HG03521 (cell line): ENCODE measurements around the gene GPC6.

Source experiments
- ATAC-seq: cut with Tn5 transposase; IDR thresholded peaks from one replicate; pipeline ENCODE4 v1.9.1; 2021; ENCODE audit warnings: mild to moderate bottlenecking, moderate library complexity; ENCODE audit not compliant: unreplicated experiment

GPC6 gene

DNA sequence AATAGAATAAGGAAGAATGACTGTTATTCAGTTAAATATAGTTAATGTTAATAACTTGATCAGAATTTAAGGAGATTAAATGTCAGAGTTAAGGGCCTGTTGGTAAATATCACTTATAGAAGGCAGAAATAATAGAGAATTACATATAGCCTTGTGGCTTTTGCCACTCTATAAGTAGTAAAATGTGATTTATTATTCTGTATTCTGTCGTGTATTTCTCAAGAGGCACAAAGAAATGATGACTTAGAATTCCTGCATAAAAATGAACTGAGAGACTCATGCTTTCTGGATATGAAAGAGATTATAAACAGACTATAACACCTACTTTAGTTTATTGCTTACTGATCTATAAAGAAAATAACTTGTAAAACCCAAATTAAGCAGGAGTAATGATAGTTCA lies 40.1 kb downstream of the GPC6 start:
- ATAC-seq: no peak

DNA sequence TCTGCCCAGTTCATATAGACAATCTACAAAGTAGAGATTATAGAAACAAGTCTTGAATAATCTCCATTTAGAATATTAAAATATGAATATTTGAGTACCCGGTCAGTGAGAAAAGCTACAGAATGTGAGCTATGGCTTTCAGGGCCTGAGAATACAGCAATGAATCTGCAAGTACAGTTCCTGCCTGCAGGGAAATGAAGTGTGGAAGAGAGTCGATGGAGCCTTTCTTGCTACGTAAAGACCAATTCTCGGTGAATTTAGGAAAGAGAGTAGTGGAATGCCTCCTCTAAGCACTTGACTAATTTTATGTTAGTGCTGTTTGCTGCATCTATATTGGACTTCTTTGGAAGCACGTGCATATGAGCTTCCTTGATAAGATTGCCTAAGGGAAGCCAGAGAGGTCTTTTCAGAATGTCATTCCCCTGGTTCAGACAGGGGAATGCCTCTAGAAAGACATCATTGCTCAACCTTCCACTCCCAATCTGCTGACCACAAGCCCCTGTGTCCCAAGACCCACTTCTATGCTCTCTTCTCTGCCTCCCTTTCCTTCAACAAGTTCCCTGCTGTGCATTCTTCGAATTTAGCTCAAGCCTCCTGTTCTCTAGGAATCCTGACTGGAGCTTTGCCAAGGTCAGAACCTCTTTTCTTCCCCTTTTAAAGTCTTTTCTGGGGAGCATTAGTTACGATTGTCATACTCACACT lies 41.9 kb downstream of the GPC6 start:
- no peak for ATAC-seq

DNA sequence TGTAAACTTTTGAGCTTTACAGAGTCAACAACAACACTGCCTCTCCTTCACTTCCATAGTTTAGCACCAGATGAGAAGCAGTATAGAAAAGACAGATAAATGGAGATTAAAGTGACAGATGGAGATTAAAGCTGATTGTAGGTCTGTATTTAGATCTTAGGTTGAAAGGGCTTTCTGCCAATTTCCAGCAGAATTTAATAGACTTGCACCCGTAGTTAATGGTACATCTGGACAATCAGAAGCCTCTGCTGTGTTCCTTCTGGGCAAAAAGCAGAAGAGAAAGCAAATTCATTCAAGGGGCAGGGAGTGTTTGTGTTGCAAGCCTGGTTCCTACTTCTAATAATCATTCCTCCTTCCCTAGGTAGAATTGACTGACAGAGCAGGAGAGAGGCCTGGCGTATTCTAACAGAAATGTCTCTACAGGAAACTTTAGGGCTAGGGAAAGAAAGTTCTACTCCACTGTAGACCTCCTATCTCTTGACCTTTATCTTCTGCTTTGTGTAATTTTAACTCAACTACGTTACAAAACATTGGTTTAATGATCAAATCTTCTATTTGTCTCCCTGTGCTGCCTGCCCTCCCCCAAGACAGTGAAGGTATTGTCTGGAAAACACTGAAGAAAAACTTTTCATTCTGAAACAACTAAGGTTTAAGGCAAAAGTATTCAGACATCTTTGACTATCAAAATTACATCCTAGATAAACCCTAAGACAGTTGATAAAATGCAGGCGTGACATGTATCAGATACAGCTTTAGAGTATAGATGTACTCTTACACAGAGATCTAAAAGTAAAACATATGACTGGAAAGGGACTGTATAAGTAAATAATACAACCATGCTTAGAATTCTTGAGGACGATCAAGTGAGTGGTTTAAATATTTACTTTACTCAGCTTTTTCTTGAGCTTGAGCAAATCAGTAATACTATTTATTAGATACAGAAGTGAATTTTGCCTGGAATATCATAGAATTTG lies 44.4 kb downstream of the GPC6 start:
- no peak for ATAC-seq

DNA sequence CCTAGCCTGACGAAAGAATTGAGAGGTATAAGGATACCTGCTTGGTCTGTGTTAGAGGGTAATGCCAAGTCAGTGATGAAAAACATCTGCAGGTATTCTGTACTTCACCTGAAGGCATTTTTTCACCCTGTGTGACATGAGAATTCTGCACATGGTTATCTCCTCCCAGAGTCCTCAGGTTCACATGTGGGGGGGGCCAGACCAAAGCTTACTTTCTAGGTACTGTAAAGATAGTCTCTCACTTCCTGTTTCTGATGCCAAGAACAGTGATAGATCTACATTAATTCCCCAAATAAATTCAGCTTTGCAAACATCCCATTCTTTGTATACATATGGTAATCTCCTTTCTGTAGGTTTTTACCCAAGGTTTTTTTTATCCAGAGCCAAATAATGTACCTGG lies 53.4 kb downstream of the GPC6 start:
- ATAC-seq: no peak

DNA sequence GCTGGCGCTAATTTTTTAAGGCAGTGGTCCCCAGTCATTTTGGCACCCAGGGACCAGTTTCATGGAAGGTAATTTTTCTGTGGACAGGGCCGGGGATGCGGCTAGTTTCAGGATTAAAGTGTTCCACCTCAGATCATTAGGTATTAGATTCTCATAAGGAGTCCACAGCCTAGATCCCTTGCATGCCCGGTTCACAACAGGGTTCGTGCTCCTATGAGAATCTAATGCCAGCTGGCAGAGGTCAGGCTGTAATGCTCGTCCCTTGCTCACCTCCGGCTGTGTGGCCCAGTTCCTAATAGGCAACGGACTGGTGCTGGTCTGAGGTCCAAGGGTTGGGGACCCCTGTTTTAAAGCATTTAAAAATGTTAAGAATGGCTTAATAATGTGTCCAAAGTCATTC lies 54.1 kb downstream of the GPC6 start:
- ATAC-seq: no peak

DNA sequence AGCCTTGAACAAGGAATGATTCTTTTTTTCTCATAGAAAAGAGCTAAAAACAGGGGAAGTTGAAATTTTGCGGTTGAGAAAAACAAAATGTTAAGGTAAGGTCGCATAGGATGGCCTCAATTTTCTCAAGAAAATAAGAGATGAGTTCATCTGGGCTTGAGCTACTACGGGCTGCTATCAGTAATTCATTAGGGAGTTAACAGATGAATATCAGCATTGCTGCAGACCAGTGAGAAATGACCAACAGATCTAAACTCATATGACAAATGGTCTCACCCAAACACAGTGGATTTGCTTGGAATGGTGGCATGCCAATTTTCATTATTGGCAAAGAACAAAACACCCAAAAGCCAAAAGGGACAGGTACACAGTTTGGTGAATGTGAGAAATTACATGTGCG lies 56.6 kb downstream of the GPC6 start:
- ATAC-seq: no peak

DNA sequence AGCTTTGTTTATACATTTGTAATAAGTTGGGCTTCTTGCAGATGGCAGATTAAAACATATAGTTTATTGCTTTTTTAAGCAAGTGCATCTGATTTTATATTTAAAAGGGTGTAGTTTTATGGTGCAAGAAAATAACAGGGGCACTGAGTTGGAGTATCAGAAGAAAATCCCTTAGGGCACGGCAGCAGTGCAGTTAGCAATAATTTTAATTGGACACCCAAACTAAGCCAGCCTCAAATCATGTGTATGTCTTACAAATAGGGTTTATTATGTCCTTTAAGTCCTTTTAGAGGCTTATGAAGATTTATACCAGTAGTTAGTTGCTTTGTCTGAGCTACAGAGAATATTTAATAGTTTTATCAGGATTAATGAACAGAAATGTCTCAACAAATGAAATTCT lies 57.5 kb downstream of the GPC6 start:
- ATAC-seq: no peak

DNA sequence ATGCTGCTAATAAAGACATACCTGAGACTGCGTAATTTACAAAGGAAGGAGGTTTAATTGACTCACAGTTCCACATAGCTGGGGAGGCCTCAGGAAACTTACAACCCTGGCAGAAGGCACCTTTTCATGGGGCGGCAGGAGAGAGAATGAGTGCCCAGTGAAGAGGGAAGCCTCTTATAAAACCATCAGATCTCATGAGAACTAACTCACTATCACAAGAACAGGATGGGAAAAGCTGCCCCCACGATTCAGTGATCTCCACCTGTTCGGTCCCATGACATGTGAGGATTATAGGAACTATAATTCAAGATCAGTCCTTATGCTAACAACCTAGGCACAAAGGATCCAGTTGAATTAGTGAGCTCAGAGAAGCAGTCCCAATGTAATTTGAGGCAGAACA lies 59.4 kb downstream of the GPC6 start:
- no peak for ATAC-seq

DNA sequence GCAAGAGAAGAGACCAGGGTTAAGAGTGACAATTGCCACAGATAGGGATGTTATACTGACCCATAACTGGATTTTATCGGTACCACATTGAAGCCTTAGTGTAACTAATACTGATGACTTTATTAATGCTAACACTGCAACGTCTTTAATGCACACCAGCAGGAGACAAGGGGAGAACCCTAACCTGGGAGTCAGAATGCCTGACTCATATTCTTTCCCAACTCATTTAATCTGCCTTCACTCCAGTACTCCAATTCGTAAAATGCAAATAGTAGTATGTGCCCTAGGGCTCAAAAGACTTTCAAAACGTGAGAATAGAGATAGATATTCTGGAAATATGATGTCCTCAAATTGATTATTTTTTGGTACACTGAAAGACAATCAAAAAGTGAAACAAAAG lies 62.4 kb downstream of the GPC6 start:
- ATAC-seq: no peak

DNA sequence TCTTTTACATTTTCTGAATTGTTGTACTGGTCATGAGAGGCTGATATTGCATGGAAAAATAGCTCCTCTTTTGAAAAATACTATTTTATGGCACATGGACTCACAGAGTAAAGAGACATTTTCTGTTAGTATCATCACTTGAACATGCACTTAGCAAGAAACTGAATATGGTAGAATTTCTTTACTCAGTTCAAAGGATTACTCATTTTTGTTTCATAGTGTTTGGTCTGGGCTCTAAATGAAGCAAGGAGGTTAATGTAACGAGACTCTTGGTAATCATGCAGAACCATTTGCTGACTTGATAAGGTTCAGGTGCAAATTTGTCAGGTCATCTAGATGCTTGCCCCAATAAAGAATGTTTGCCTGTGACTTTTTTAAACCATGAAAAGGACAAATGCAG lies 63.2 kb downstream of the GPC6 start:
- no peak for ATAC-seq

DNA sequence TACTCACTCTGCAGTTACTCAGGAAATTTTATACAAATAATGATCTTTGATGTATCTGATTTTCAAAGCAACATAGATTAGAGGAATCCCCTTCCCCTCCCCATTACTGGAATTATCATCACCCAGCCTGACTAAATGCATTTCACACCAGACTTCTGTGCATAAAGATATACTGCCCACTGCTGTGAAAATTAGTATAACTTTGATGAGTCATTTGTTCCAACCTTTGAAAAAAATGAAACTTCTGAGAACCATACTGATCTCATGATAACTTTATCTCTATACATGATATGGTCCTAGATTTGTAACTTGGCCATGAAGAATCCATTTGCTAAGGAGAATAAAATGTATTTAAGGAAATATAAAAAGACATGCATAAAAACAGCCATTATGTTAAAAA lies 63.9 kb downstream of the GPC6 start:
- no peak for ATAC-seq

DNA sequence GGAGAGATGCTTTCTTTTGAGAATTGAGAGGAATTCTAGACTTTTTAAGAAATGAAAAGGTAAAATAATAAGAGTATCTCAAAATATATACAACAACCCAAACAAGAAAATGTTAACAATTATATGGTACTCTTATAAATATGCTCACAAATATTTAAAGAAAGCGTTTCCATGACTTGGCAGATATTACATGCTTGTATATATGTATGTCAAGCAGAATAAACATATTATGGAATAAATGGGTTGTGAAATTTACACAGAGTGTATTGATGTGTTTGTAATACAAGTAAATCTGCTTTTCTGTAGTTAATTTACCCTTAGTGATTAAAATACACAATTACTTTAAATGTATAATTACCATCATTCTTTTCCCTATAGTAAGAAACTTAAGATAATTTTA lies 65.8 kb downstream of the GPC6 start:
- no peak for ATAC-seq

DNA sequence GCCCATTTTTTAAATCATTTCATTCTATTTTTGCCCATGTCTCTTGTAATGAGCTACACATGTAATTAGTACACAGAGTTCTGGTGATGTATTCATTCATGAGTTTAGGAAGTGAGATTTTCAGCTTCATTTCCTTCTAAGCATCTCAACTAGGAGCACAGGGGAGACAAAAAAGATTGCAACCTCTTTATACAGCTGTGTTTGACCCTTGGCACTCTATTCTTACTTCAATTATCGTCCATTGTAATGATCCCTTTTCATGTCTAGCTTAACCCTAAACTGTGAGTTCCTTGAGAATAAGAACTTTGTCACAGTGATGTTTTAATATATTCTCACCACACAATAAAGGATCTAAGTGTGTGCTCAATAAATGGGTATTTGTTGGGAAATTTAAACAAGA lies 67.1 kb downstream of the GPC6 start:
- ATAC-seq: no peak

DNA sequence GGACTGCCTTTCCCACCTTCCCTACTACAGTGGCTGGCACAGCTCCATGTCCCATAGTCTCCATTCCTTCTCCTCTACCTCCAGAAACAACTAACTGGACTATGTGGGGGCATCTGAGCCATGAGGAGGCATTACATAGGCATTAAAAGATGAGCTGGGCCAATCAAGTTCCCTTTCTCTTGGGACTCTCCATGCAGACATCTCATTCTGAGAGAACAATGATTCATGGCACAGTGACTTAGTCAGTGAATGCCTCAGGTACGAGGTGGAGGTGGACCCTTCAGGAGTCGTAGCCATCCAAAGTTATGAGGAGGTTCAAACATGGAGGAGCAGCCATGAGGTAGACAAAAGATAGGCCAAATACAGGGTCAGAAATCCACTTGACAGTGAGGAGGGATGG lies 70.0 kb downstream of the GPC6 start:
- ATAC-seq: no peak

DNA sequence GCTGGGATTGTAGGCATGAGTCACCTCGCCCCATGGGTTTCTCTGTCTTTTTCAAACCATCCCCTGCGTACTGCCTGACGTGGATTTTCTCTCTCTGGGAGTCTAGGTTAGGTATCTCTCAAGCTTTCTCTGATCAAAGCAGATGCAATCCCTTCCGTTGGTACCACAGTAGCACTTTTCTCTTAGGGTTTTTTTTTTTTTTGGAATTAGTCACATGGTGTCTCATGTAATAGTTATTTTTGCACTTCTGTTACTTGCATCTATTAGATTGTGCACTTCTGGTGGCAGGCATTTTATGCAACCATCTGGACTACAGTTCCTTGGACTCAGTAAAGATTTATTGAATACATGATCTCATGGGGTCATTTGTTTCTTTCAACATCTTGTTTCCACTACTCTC lies 72.1 kb downstream of the GPC6 start:
- ATAC-seq: no peak

DNA sequence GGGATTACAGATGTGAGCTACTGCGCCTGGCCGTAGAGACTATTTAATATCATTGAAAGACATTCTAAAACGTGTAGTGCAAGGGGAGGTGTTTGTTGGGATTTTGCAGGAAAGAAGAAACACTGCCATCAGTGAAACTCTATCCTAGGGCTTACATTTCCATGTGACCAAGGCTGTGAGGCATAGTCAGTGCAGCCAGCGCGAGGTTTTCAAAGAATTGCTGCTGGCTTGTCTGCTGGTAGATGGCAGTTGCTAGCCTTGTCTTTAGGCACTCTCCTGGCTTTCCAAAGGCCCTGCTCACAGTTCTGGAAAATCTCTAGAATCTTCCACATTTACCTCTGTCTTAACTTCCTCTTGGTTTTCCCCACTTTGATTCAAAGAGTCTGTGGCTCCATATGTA lies 77.5 kb downstream of the GPC6 start:
- no peak for ATAC-seq

DNA sequence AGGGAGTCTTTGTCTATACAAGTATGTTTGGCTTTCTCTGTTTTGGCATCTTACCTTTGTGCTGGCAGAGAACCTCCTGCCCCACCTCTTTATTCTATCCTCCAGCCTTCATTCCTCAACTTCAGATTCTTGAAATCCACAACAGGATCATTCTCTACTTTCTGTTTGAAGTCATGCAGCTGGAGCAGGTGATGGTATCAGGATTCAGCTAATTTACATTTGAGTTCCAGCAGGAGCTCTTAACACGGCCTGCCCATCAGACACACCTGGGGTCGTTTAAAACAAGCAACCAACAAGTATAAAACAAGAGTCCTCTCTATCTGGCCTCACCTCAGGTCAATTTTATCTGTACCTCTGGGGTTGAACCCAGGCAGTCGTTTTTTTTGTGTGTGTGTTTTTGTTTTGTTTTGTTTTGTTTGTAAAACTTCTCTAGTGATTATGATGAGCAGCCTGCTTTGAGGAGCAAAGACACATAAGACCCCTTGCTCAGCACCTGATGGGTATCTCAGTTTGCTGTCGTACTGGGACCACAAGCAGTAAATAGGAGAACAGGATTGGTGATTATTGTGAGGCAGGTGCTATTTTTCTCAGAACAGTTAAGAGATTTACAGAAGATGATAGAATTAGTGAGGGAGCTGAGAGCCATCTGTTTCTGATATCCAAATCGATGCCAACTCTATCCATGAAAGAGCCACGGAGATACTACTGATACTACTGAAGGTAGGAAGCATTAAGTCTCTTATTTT lies 78.4 kb downstream of the GPC6 start:
- no peak for ATAC-seq

DNA sequence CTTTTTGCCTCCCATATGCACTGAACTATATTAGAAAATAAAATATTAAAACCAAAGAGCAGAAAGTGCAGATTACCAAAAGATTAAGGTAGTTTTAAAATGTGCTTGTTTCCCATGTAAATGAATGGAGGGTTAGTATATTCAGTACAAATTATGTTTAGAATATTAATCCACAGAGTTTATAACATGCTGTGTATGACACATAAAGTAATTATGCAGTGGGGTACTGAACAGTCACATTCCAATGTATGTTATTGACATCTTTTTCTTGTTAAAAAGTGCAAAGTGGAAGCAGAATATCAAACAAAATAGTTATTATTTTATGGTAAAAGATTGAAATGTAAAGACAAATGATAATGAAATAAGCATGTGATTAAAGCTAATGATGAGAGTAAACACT lies 79.3 kb downstream of the GPC6 start:
- ATAC-seq: no peak

DNA sequence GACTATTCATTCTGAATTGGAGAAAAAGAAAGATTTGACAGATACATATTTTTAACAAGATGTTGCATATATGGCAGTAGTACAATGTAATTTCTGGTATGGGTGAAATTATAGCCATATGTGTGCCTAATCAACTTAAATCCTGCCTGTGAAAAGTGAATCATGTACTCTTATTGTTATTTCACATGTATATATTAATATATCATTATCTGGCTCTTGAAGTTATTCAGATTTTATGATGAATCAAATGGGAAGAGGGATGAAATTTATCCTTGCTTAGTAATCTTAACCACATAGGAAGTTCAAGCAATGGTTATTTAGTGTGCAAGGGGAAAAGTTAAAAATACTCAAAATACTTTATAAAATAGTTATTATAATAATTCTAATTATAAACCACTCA lies 80.5 kb downstream of the GPC6 start:
- no peak for ATAC-seq

DNA sequence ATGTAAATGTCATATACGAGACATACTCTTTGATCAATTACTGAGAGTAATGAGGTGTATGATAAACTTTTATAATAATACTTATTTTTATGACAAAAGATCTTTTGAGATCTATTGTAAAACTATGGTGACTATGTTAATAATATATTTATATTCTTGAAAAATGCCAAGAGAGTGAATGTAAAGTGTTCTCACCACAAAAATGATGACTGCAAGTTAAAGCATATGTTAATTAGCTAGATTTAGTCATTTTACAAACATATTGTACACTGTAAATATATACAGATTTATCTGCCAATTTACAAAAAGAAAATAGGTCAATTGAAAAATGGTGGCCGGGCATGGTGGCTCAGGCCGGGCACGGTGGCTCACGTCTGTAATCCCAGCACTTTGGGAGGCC lies 81.0 kb downstream of the GPC6 start:
- ATAC-seq: no peak

DNA sequence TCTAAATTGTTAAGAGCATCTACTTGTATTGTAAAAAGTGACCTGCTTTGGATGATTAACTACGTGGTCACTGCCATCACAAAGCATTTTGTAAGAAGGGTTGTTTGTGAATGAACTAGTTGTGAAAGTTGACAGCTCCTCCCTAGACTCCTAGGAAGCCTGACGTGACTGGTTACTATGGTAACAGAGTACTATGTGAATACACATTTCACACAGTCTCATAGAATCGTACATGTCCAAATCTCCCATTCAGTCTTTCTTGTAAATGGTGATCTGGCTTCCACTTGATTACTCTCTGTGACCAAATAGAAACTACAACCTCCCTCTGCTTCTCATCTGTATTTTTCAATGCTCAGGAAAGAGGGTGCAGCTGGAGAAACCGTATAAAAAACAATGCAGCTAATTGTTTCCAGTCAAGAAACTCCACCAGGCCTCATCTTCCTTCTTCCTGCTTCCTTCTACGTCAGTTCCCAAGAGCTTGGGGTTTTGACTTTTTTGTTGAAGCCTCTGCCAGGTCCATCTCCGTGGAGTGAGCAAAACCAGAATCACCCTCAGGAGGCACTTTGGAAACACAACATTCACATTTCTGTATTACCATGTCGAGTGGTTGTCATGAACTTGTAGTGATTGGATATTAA lies 83.4 kb downstream of the GPC6 start:
- ATAC-seq: no peak
